HepG2 (cell line): ENCODE measurements around the gene RAB20. TPM values are rescaled to one million over a fixed set of nuclear protein-coding genes. Genes with fewer than 3 reads are reported as not detected.

Experiments used
- HNF4A ChIP-seq: sonication (generic); formaldehyde crosslinking; IDR thresholded peaks from 2 replicates; pipeline ENCODE4 v1.4.0; 2020; ENCODE audit warnings: missing genetic modification reagents
- IKZF1 ChIP-seq: fragments of 450-650 bp; IDR thresholded peaks from 2 replicates; pipeline ENCODE4 v1.7.1; 2016
- KDM6A ChIP-seq: IDR thresholded peaks from 2 replicates; pipeline ENCODE4 v1.6.1; 2016; ENCODE audit warnings: low read depth
- KLF15 ChIP-seq: sonication (generic); formaldehyde crosslinking; IDR thresholded peaks from 2 replicates; pipeline ENCODE4 v1.8.1; 2023; ENCODE audit warnings: borderline replicate concordance, mild to moderate bottlenecking, inconsistent platforms, missing genetic modification reagents, mixed read lengths
- RARA ChIP-seq: IDR thresholded peaks from 2 replicates; pipeline ENCODE4 v1.6.1; 2016; ENCODE audit warnings: missing genetic modification reagents, missing compliant biosample characterization
- SMAD3 ChIP-seq: sonication (generic); formaldehyde crosslinking; IDR thresholded peaks from 2 replicates; pipeline ENCODE4 v1.4.0; 2020; ENCODE audit warnings: missing genetic modification reagents
- SOX5 ChIP-seq: IDR thresholded peaks from 2 replicates; pipeline ENCODE4 v1.6.1; 2016; ENCODE audit warnings: borderline replicate concordance
- SSRP1 ChIP-seq: IDR thresholded peaks from 2 replicates; pipeline ENCODE4 v1.6.1; 2016; ENCODE audit warnings: control low read depth
- TEAD2 ChIP-seq: sonication (generic); formaldehyde crosslinking; IDR thresholded peaks from 2 replicates; pipeline ENCODE4 v1.9.0; 2021; ENCODE audit warnings: missing genetic modification reagents
- ZMYM3 ChIP-seq: sonication (generic); formaldehyde crosslinking; IDR thresholded peaks from 2 replicates; pipeline ENCODE4 v1.5.1; 2020; ENCODE audit warnings: mild to moderate bottlenecking, missing genetic modification reagents
- ZNF605 ChIP-seq: sonication (generic); formaldehyde crosslinking; IDR thresholded peaks from 2 replicates; pipeline ENCODE4 v1.8.0; 2022; ENCODE audit warnings: mild to moderate bottlenecking, missing genetic modification reagents
- polyA plus RNA-seq, 8 experiments: library from polyadenylated mRNA; depleted of rRNA in 3 of 8; stranded (reverse) in 7 of 8; unstranded in 1 of 8; fragments of >200 nt; fragmentation: Illumina TruSeq in 4 of 8; extraction: Trizol in 4 of 8; gene quantifications; 2 replicates each; pipeline versions ENCODE4 v1.2.1 to v1.2.3, GENCODE V29; 2011 to 2016; ENCODE audit warnings: low read depth in 4 of 8, missing spikeins in 1 of 8, mixed read lengths in 1 of 8; ENCODE audit not compliant: insufficient read depth in 1 of 8
- total RNA-seq, 5 experiments: library from RNA; depleted of rRNA; stranded (reverse); fragments of >200 nt; fragmentation: Illumina TruSeq; extraction: Trizol; gene quantifications; 2 replicates each; pipeline ENCODE4 v1.2.3, GENCODE V29; 2016; ENCODE audit warnings: low read depth in 1 of 5
- TF ChIP-seq, protein P1 (sequence below), 2 experiments: sonication (generic) in 1 of 2; formaldehyde crosslinking in 1 of 2; IDR thresholded peaks; 2 replicates each; pipeline versions ENCODE4 v1.4.0 to v1.6.1; 2018 to 2020; ENCODE audit warnings: missing genetic modification reagents in 2 of 2, borderline replicate concordance in 1 of 2, low read depth in 1 of 2, mild to moderate bottlenecking in 1 of 2, missing biosample characterization in 1 of 2
- TF ChIP-seq, protein P2 (sequence below): IDR thresholded peaks from 2 replicates; pipeline ENCODE4 v1.6.1; 2016; ENCODE audit warnings: low read depth, missing genetic modification reagents, missing compliant biosample characterization
- TF ChIP-seq, protein P3 (sequence below): IDR thresholded peaks from 2 replicates; pipeline ENCODE4 v1.6.1; 2016; ENCODE audit warnings: low read depth, control low read depth
- TF ChIP-seq, protein P4 (sequence below): sonication (generic); formaldehyde crosslinking; IDR thresholded peaks from 2 replicates; pipeline ENCODE4 v1.5.1; 2020; ENCODE audit warnings: mild to moderate bottlenecking, moderate library complexity, missing genetic modification reagents
- TF ChIP-seq, protein P5 (sequence below): sonication (generic); formaldehyde crosslinking; IDR thresholded peaks from 2 replicates; pipeline ENCODE4 v1.4.0; 2020; ENCODE audit warnings: missing genetic modification reagents, borderline replicate concordance

Gene RAB20
- total and polyA plus RNA-seq, 2 of the 13 experiments (the other 11 are each of a cell fraction or from before 2014, with no cell fraction given), result 15.6 to 30.5 TPM

DNA sequence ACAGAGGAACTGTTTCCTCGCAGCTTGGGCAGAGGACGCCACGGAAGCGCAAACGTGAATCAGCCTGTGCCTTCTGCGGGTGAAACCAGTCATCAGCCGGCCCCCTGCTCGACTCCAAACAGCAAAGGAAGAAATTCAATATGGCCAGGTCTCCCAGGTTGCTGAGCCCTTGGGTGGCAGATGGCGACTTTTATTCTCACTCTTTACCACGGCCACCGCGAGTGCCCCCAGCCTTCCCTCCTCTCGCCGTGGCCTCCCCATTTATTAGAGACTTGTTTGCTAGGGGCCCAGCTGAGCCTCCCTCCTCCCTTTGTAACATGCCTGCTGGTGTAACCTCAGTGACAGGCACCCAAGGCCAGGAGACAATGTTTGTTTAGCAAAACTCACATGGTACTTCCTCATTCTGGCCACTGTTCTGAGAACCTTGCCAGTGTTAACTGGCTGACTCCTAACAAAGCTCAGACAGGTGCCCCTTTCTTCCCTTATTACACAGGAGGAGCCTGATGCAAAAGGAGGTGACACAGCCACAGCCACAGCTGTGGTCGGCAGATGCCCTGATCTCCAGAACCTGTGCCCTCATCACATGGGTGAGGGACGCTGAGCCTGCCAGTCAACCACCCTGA lies 5.8 kb downstream of the RAB20 start (continued):
- TF ChIP-seq, protein P1, sequence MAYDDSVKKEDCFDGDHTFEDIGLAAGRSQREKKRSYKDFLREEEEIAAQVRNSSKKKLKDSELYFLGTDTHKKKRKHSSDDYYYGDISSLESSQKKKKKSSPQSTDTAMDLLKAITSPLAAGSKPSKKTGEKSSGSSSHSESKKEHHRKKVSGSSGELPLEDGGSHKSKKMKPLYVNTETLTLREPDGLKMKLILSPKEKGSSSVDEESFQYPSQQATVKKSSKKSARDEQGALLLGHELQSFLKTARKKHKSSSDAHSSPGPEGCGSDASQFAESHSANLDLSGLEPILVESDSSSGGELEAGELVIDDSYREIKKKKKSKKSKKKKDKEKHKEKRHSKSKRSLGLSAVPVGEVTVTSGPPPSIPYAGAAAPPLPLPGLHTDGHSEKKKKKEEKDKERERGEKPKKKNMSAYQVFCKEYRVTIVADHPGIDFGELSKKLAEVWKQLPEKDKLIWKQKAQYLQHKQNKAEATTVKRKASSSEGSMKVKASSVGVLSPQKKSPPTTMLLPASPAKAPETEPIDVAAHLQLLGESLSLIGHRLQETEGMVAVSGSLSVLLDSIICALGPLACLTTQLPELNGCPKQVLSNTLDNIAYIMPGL (CRISPR knock-in tag; IDR thresholded peaks at IDR 0.05; ENCODE audit: borderline replicate concordance in 1 of 2, low read depth in 1 of 2), result no peak
- 0 out of 2 replicates have a peak, but pooled peaks have one; percentile 39 for TF ChIP-seq ZNF605
- TF ChIP-seq, protein P2, sequence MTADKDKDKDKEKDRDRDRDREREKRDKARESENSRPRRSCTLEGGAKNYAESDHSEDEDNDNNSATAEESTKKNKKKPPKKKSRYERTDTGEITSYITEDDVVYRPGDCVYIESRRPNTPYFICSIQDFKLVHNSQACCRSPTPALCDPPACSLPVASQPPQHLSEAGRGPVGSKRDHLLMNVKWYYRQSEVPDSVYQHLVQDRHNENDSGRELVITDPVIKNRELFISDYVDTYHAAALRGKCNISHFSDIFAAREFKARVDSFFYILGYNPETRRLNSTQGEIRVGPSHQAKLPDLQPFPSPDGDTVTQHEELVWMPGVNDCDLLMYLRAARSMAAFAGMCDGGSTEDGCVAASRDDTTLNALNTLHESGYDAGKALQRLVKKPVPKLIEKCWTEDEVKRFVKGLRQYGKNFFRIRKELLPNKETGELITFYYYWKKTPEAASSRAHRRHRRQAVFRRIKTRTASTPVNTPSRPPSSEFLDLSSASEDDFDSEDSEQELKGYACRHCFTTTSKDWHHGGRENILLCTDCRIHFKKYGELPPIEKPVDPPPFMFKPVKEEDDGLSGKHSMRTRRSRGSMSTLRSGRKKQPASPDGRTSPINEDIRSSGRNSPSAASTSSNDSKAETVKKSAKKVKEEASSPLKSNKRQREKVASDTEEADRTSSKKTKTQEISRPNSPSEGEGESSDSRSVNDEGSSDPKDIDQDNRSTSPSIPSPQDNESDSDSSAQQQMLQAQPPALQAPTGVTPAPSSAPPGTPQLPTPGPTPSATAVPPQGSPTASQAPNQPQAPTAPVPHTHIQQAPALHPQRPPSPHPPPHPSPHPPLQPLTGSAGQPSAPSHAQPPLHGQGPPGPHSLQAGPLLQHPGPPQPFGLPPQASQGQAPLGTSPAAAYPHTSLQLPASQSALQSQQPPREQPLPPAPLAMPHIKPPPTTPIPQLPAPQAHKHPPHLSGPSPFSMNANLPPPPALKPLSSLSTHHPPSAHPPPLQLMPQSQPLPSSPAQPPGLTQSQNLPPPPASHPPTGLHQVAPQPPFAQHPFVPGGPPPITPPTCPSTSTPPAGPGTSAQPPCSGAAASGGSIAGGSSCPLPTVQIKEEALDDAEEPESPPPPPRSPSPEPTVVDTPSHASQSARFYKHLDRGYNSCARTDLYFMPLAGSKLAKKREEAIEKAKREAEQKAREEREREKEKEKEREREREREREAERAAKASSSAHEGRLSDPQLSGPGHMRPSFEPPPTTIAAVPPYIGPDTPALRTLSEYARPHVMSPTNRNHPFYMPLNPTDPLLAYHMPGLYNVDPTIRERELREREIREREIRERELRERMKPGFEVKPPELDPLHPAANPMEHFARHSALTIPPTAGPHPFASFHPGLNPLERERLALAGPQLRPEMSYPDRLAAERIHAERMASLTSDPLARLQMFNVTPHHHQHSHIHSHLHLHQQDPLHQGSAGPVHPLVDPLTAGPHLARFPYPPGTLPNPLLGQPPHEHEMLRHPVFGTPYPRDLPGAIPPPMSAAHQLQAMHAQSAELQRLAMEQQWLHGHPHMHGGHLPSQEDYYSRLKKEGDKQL, result no peak
- 0 out of 2 replicates have a peak, but pooled peaks have one; percentile 31 for TF ChIP-seq HNF4A (CRISPR knock-in tag)
- TF ChIP-seq, protein P3, sequence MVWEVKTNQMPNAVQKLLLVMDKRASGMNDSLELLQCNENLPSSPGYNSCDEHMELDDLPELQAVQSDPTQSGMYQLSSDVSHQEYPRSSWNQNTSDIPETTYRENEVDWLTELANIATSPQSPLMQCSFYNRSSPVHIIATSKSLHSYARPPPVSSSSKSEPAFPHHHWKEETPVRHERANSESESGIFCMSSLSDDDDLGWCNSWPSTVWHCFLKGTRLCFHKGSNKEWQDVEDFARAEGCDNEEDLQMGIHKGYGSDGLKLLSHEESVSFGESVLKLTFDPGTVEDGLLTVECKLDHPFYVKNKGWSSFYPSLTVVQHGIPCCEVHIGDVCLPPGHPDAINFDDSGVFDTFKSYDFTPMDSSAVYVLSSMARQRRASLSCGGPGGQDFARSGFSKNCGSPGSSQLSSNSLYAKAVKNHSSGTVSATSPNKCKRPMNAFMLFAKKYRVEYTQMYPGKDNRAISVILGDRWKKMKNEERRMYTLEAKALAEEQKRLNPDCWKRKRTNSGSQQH (CRISPR knock-in tag), result 0 out of 2 replicates have a peak, but pooled peaks have one; percentile 70
- TF ChIP-seq SOX5 (CRISPR knock-in tag), result peak; percentile 61; the same call in 1 of the 2 replicates
- no peak for TF ChIP-seq TEAD2 (CRISPR knock-in tag)
- 0 out of 2 replicates have a peak, but pooled peaks have one; percentile 15 for TF ChIP-seq KDM6A (CRISPR knock-in tag)
- TF ChIP-seq, protein P4, sequence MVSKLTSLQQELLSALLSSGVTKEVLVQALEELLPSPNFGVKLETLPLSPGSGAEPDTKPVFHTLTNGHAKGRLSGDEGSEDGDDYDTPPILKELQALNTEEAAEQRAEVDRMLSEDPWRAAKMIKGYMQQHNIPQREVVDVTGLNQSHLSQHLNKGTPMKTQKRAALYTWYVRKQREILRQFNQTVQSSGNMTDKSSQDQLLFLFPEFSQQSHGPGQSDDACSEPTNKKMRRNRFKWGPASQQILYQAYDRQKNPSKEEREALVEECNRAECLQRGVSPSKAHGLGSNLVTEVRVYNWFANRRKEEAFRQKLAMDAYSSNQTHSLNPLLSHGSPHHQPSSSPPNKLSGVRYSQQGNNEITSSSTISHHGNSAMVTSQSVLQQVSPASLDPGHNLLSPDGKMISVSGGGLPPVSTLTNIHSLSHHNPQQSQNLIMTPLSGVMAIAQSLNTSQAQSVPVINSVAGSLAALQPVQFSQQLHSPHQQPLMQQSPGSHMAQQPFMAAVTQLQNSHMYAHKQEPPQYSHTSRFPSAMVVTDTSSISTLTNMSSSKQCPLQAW (CRISPR knock-in tag), result peak; percentile 43; the same call in 1 of the 2 replicates
- TF ChIP-seq RARA (CRISPR knock-in tag), result peak; percentile 47
- TF ChIP-seq KLF15, result no peak
- TF ChIP-seq IKZF1, result no peak
- 0 out of 2 replicates have a peak, but pooled peaks have one; percentile 22 for TF ChIP-seq SMAD3 (CRISPR knock-in tag)
- TF ChIP-seq, protein P5, sequence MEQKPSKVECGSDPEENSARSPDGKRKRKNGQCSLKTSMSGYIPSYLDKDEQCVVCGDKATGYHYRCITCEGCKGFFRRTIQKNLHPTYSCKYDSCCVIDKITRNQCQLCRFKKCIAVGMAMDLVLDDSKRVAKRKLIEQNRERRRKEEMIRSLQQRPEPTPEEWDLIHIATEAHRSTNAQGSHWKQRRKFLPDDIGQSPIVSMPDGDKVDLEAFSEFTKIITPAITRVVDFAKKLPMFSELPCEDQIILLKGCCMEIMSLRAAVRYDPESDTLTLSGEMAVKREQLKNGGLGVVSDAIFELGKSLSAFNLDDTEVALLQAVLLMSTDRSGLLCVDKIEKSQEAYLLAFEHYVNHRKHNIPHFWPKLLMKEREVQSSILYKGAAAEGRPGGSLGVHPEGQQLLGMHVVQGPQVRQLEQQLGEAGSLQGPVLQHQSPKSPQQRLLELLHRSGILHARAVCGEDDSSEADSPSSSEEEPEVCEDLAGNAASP (CRISPR knock-in tag), result peak; percentile 31; the same call in 1 of the 2 replicates
- TF ChIP-seq SSRP1 (CRISPR knock-in tag), result peak; percentile 83; the same call in 1 of the 2 replicates
- peak; percentile 56; the same call in 1 of the 2 replicates for TF ChIP-seq ZMYM3 (CRISPR knock-in tag)
